Bronchial epithelial cell (primary cell): Measurements from ENCODE around the gene GCKR. TPM values are rescaled to one million over a fixed set of nuclear protein-coding genes. Genes with fewer than 3 reads are reported as not detected.
A peak's percentile ranks its signal among the peaks of the same experiment; 100 is the strongest.

Source experiments
- DNase-seq: peaks from one replicate; pipeline ENCODE4 v3.0.0-alpha.2; 2010; ENCODE audit warnings: low read depth
- FAIRE-seq: peaks from 2 replicates; lab custom pipeline; 2011; peaks lifted over from hg19 to GRCh38; lab: Jason Lieb, UNC
- H3K27me3 ChIP-seq: 2 replicates; pipeline ENCODE4 v1.5.1; 2011; ENCODE audit warnings: low read length; ENCODE audit not compliant: control insufficient read depth, insufficient read depth
- H3K36me3 ChIP-seq: 2 replicates; pipeline ENCODE4 v1.5.1; 2011; ENCODE audit warnings: low read length; ENCODE audit not compliant: control insufficient read depth, insufficient read depth
- H3K4me3 ChIP-seq: 2 replicates; pipeline ENCODE4 v1.5.1; 2011; ENCODE audit warnings: mild to moderate bottlenecking, low read depth, low read length, control low read depth
- CTCF ChIP-seq: IDR thresholded peaks from 2 replicates; pipeline ENCODE4 v1.5.1; 2011; ENCODE audit warnings: mild to moderate bottlenecking, moderate library complexity, low read length, control low read depth, inconsistent platforms; ENCODE audit not compliant: insufficient read depth, severe bottlenecking
- total RNA-seq: library from RNA; depleted of rRNA; stranded (reverse); fragments of >200 nt; gene quantifications from 2 replicates; pipeline ENCODE4 v1.2.1, GENCODE V29; 2014

GCKR gene
- total RNA-seq, 1 donor from 2014 or later, result not detected

DNA sequence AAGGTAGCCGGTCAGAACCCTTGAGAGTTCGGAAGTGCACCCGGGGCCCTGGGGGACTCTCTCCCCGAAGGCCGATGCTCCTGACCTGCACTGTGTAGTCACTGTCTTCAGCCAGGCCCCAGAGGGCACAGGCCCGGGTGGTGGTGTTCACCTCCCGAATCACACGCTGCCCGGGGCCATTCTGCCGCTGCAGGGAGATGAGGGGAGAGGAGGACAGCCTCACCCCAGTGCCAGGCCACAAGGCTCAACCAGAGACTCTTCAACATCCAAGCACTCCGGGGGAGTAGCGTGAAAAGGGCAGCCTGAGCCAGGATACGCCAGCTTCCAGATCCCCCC, 2.7 kb upstream of the GCKR start:
- H3K4me3 ChIP-seq, result no peak overlapping the region
- FAIRE-seq, result no peak
- H3K36me3 ChIP-seq, result no peaks in the 10 kb centered on the region
- no peak for TF ChIP-seq CTCF
- H3K27me3 ChIP-seq, result no peaks in the 10 kb centered on the region
- DNase-seq, result no peak

- FAIRE-seq, result no peak
- no peak for DNase-seq
- H3K36me3 ChIP-seq, result no peaks in the 10 kb centered on the region
- peak overlapping the region; percentile 55 for H3K4me3 ChIP-seq
- H3K27me3 ChIP-seq, result no peaks in the 10 kb centered on the region
- no peak for TF ChIP-seq CTCF
These were observed 2.2 kb upstream of the GCKR start for GRCh38 chr2:27494284-27494943.

GRCh38 chr2:27494944-27495554, 1.6 kb upstream of the GCKR start, which contains the start of gene FNDC4:
Gene FNDC4 (minus strand): TSS chr2:27495200. CDS start chr2:27494679, 521 bp downstream.
- Histone ChIP-seq H3K27me3 (no peaks in the 10 kb centered on the region), H3K36me3 (no peaks in the 10 kb centered on the region), H3K4me3 (peak within 1 kb of the TSS; percentile 55)
- DNase-seq (no peak), FAIRE-seq (no peak)
- TF ChIP-seq CTCF, result no peak

DNA sequence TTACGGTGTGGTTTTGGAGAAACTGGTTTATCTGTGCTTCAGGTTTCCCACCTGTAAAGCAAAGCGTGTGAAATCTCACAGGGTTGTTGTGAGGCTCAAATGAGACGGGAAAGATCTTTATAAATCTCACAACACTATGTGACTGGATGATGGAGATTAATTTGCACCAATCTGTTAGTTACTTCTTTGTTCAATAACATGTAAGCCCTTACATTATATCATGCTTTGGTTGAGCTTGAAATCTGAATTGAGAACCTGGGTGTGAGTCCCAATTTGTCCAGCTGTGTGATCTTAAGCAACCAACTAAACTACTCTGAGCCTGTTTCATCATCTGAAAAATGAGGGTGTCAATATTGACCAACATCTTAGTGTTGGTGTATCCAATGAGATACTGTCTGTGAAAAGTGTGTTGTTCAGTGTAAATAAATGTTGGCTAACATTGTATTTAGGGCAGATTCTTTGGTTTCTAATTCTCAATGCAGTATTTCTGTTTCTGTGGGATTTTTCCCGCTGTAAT, 741 bp upstream of the GCKR start:
- Histone ChIP-seq H3K4me3 (no peak overlapping the region), H3K27me3 (no peaks in the 10 kb centered on the region), H3K36me3 (no peaks in the 10 kb centered on the region)
- no peak for TF ChIP-seq CTCF
- FAIRE-seq (no peak), DNase-seq (no peak)

DNA sequence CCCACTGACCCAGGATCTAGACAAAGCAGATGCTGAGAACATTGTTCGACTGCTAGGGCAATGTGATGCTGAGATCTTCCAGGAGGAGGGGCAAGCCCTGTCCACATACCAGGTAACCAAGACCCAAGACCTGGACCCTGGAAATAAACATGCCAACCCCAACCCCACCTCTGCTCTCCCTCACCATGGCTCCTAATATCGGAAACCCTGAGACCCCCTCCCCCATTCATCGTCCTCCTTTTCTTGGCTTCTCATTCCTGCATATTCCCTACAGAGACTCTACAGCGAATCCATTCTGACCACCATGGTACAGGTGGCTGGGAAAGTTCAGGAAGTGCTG, 619 bp downstream of the GCKR start:
- Histone ChIP-seq H3K36me3 (no peaks in the 10 kb centered on the region), H3K27me3 (no peaks in the 10 kb centered on the region), H3K4me3 (no peak overlapping the region)
- no peak for TF ChIP-seq CTCF
- FAIRE-seq (no peak), DNase-seq (no peak)
